ENCODE results near the gene EVC.
"Not testable (repeated sequence)": the region's sequence is repeated elsewhere in the genome, so short reads cannot be mapped to it uniquely, and the experiment has no call there.

EVC gene

GRCh38 chr4:5809216-5809776 is 98.3 kb downstream of the EVC start:
- no peak overlapping the region for H3K4me3 ChIP-seq (ENCODE audit: low read depth, low read length)

- H3K4me3 ChIP-seq (ENCODE audit: low read depth, low read length) = no peak overlapping the region
Measured at GRCh38 chr4:5810151-5810550, 99.2 kb downstream of the EVC start.

- no peak overlapping the region for H3K4me3 ChIP-seq (ENCODE audit: low read depth, low read length)
Measured at GRCh38 chr4:5810770-5811430, 99.9 kb downstream of the EVC start.

GRCh38 chr4:5812057-5812456 is 101.1 kb downstream of the EVC start:
- not testable (repeated sequence) for H3K4me3 ChIP-seq (ENCODE audit: low read depth, low read length)

GRCh38 chr4:5812506-5813229 is 101.7 kb downstream of the EVC start:
- no peak overlapping the region for H3K4me3 ChIP-seq (ENCODE audit: low read depth, low read length)

GRCh38 chr4:5813882-5814255 is 102.9 kb downstream of the EVC start:
- H3K4me3 ChIP-seq (ENCODE audit: low read depth, low read length) = no peak overlapping the region

GRCh38 chr4:5814421-5814820 is 103.4 kb downstream of the EVC start:
- H3K4me3 ChIP-seq (ENCODE audit: low read depth, low read length) = no peak overlapping the region

- no peak overlapping the region for H3K4me3 ChIP-seq (ENCODE audit: low read depth, low read length)
Measured at GRCh38 chr4:5815641-5816040, 104.6 kb downstream of the EVC start.

- H3K4me3 ChIP-seq (ENCODE audit: low read depth, low read length) = no peak overlapping the region
Measured at GRCh38 chr4:5816101-5816500, 105.1 kb downstream of the EVC start.

GRCh38 chr4:5816851-5817375 is 105.9 kb downstream of the EVC start:
- no peak overlapping the region for H3K4me3 ChIP-seq (ENCODE audit: low read depth, low read length)

- H3K4me3 ChIP-seq (ENCODE audit: low read depth, low read length) = no peak overlapping the region
Measured at GRCh38 chr4:5821665-5822358, 110.8 kb downstream of the EVC start.

- H3K4me3 ChIP-seq (ENCODE audit: low read depth, low read length) = no peak overlapping the region
Measured at GRCh38 chr4:5822619-5823018, 111.6 kb downstream of the EVC start.

GRCh38 chr4:5823542-5824211 is 112.7 kb downstream of the EVC start:
- no peak overlapping the region for H3K4me3 ChIP-seq (ENCODE audit: low read depth, low read length)

- H3K4me3 ChIP-seq (ENCODE audit: low read depth, low read length) = no peak overlapping the region
Measured at GRCh38 chr4:5824227-5824626, 113.2 kb downstream of the EVC start.

GRCh38 chr4:5824635-5825034 is 113.6 kb downstream of the EVC start:
- no peak overlapping the region for H3K4me3 ChIP-seq (ENCODE audit: low read depth, low read length)

- H3K4me3 ChIP-seq (ENCODE audit: low read depth, low read length) = no peak overlapping the region
Measured at GRCh38 chr4:5825321-5826041, 114.5 kb downstream of the EVC start.

GRCh38 chr4:5826437-5827107 is 115.6 kb downstream of the EVC start:
- H3K4me3 ChIP-seq (ENCODE audit: low read depth, low read length) = no peak overlapping the region

GRCh38 chr4:5827108-5828004 is 116.4 kb downstream of the EVC start:
- H3K4me3 ChIP-seq (ENCODE audit: low read depth, low read length) = no peak overlapping the region

GRCh38 chr4:5828005-5828391 is 117.0 kb downstream of the EVC start:
- H3K4me3 ChIP-seq (ENCODE audit: low read depth, low read length) = no peak overlapping the region
